ENCODE measurements around the gene WDFY1.

- TF ChIP-seq FOXP4 (CRISPR knock-in tag; IDR thresholded peaks at IDR 0.05) (no peak), USF2 (CRISPR knock-in tag; IDR thresholded peaks at IDR 0.05) (no peak), CTCF (IDR thresholded peaks at IDR 0.05) (no peak), TP53 (CRISPR knock-in tag; IDR thresholded peaks at IDR 0.05) (no peak)
These were observed 36.1 kb upstream of the WDFY1 start for GRCh38 chr2:223981241-223981640.
